HEK293T (cell line): ENCODE results near the gene DMRT1.

Source experiments
- ARNT ChIP-seq: fragments of 450-650 bp; IDR thresholded peaks from 2 replicates; pipeline ENCODE4 v1.6.1; 2017; ENCODE audit warnings: mild to moderate bottlenecking
- BHLHE40 ChIP-seq: fragments of 450-650 bp; IDR thresholded peaks from 2 replicates; pipeline ENCODE4 v1.6.1; 2016; ENCODE audit warnings: mild to moderate bottlenecking, moderate library complexity, borderline replicate concordance
- CTBP1 ChIP-seq: fragments of 450-650 bp; IDR thresholded peaks from 2 replicates; pipeline ENCODE4 v1.6.1; 2016; ENCODE audit warnings: borderline replicate concordance
- ELF4 ChIP-seq: fragments of 450-650 bp; IDR thresholded peaks from 2 replicates; pipeline ENCODE4 v1.6.1; 2017; ENCODE audit warnings: antibody characterized with exemption
- FOXM1 ChIP-seq: fragments of 450-650 bp; IDR thresholded peaks from 2 replicates; pipeline ENCODE4 v1.6.1; 2017; ENCODE audit warnings: mild to moderate bottlenecking, borderline replicate concordance
- HDGF ChIP-seq: fragments of 450-650 bp; IDR thresholded peaks from 2 replicates; pipeline ENCODE4 v1.6.1; 2017; ENCODE audit warnings: antibody characterized with exemption, borderline replicate concordance
- L3MBTL2 ChIP-seq: fragments of 450-650 bp; conservative IDR thresholded peaks from 2 replicates; pipeline ENCODE4 v1.6.1; 2016; ENCODE audit warnings: mild to moderate bottlenecking
- NFRKB ChIP-seq: fragments of 450-650 bp; IDR thresholded peaks from 2 replicates; pipeline ENCODE4 v1.6.1; 2016; ENCODE audit warnings: mild to moderate bottlenecking, moderate library complexity
- SP1 ChIP-seq: fragments of 450-650 bp; IDR thresholded peaks from 2 replicates; pipeline ENCODE4 v1.6.1; 2017
- SUZ12 ChIP-seq: fragments of 450-650 bp; IDR thresholded peaks from 2 replicates; pipeline ENCODE4 v1.6.1; 2016; ENCODE audit warnings: mild to moderate bottlenecking
- TARDBP ChIP-seq: fragments of 450-650 bp; IDR thresholded peaks from 2 replicates; pipeline ENCODE4 v1.6.1; 2016
- ZNF384 ChIP-seq: fragments of 450-650 bp; IDR thresholded peaks from 2 replicates; pipeline ENCODE4 v1.6.1; 2016

GRCh38 chr9:903886-904285 is 62.4 kb downstream of the DMRT1 start:
- no peak for TF ChIP-seq NFRKB
- TF ChIP-seq FOXM1, result no peak
- no peak for TF ChIP-seq BHLHE40
- TF ChIP-seq TARDBP, result no peak
- no peak for TF ChIP-seq CTBP1
- no peak for TF ChIP-seq ELF4
- TF ChIP-seq ZNF384, result no peak
- no peak for TF ChIP-seq SUZ12
- TF ChIP-seq L3MBTL2, result no peak
- TF ChIP-seq SP1, result no peak
- TF ChIP-seq ARNT, result no peak
- TF ChIP-seq HDGF, result no peak
